Measurements from ENCODE around the gene TRAF3. TPM values are rescaled to one million over a fixed set of nuclear protein-coding genes. Genes with fewer than 3 reads are reported as not detected.
A peak's percentile ranks its signal among the peaks of the same experiment; 100 is the strongest.

TRAF3 gene
- polyA plus RNA-seq (2012; rRNA removed) = 16.5 and 17.9 TPM in 2 replicates
- polyA plus RNA-seq (2012; cell fraction: cytosol; rRNA removed) = 14.6 and 16.4 TPM in 2 replicates
- 21.0 and 31.9 TPM in 2 replicates for polyA plus RNA-seq (2012; cell fraction: nucleus; rRNA removed)

GRCh38 chr14:102776761-102777710 lies at the start of gene TRAF3:
Gene TRAF3 (plus strand): TSS chr14:102777449. CDS start chr14:102870202, 92,753 bp downstream.
- peaks cover 20% of the 10 kb centered on the region for H3F3A ChIP-seq (replicated peaks; ENCODE audit: insufficient read depth)
- no peak for TF ChIP-seq GABPA (IDR thresholded peaks at IDR 0.05; ENCODE audit: low read depth)
- TF ChIP-seq MXI1 (IDR thresholded peaks at IDR 0.05; ENCODE audit: low read depth, low read length) = no peak
- TF ChIP-seq USF1 (IDR thresholded peaks at IDR 0.05; ENCODE audit: borderline replicate concordance, low read depth) = no peak
- TF ChIP-seq JUND (IDR thresholded peaks at IDR 0.05) = no peak
- TF ChIP-seq YY1 (IDR thresholded peaks at IDR 0.05; ENCODE audit: low read depth) = no peak
- peak; percentile 50; the same call in 1 of the 2 replicates for TF ChIP-seq NRF1 (IDR thresholded peaks at IDR 0.05; ENCODE audit: low read depth, low read length)
- no peak for TF ChIP-seq RAD21 (IDR thresholded peaks at IDR 0.05; ENCODE audit: low read length)
- no peak for TF ChIP-seq NFIC (IDR thresholded peaks at IDR 0.05; ENCODE audit: borderline replicate concordance)
- no peak for TF ChIP-seq TEAD4 (IDR thresholded peaks at IDR 0.05; ENCODE audit: borderline replicate concordance, insufficient read depth)
- TF ChIP-seq MEF2A (IDR thresholded peaks at IDR 0.05; ENCODE audit: borderline replicate concordance, low read depth) = no peak
- no peak for TF ChIP-seq ELF1 (IDR thresholded peaks at IDR 0.05)
- TF ChIP-seq FOXM1 (IDR thresholded peaks at IDR 0.05; ENCODE audit: low read depth) = no peak
- no peak for TF ChIP-seq POLR2AphosphoS5 (IDR thresholded peaks at IDR 0.05; ENCODE audit: low read depth, low read length)
- no peak for TF ChIP-seq SIN3A (IDR thresholded peaks at IDR 0.05; ENCODE audit: borderline replicate concordance, low read depth, low read length)
- no peak for TF ChIP-seq PBX3 (IDR thresholded peaks at IDR 0.05)
- peak; percentile 34; the same call in 1 of the 2 replicates for TF ChIP-seq MAX (IDR thresholded peaks at IDR 0.05; ENCODE audit: low read depth)
- H3K27ac ChIP-seq (ENCODE audit: low read depth in 2 of 2, low read length in 1 of 2) = peak within 1 kb of the TSS; percentile 61 to 65
- peak within 1 kb of the TSS; percentile 85 to 86 for H3K4me3 ChIP-seq (ENCODE audit: low read depth in 2 of 2, low read length in 1 of 2)
- POLR2A ChIA-PET = no interaction called here
- H3K9ac ChIP-seq = peak within 1 kb of the TSS; percentile 88
- H3K4me2 ChIP-seq = peak within 1 kb of the TSS; percentile 75
- peaks cover 12 to 29% of the 10 kb centered on the region in 2 experiments; a peak in 3 of 4 replicates for H3K4me1 ChIP-seq (ENCODE audit: control insufficient read depth in 1 of 2, insufficient read depth in 2 of 2, low read depth in 1 of 2, low read length in 1 of 2)
- no peaks in the 10 kb centered on the region for H3K27me3 ChIP-seq (ENCODE audit: insufficient read depth)
- H3K9me2 ChIP-seq = no peaks in the 10 kb centered on the region
- peak within 1 kb of the TSS; percentile 87 for H2AFZ ChIP-seq (ENCODE audit: low read depth)
- DNase-seq = peak; percentile 93
- H3K79me2 ChIP-seq (ENCODE audit: insufficient read depth) = peaks cover 40% of the 10 kb centered on the region
- 48% methylated on average over 51 of the region's 163 CpGs for WGBS (ENCODE audit: low lambda C conversion rate)
- CTCF ChIA-PET = no interaction called here
- H3K9me3 ChIP-seq = no peaks in the 10 kb centered on the region
- H4K20me1 ChIP-seq (ENCODE audit: insufficient read depth) = peaks cover 32% of the 10 kb centered on the region
- H3K36me3 ChIP-seq (replicated peaks in 1 of 2; ENCODE audit: control insufficient read depth in 1 of 2, insufficient read depth in 2 of 2, low read length in 1 of 2) = no peaks in the 10 kb centered on the region

Data from SK-N-SH (cell line).